DOHH2 (cell line): ENCODE data around the gene CYP4B1.

Experiments
- H3F3A ChIP-seq: fragments of 200-600 bp; sonication (generic), shearing (Covaris generic); 2 replicates; pipeline ENCODE4 v1.6.0; 2016; ENCODE audit warnings: antibody characterized with exemption, mild to moderate bottlenecking; ENCODE audit not compliant: control insufficient read depth, insufficient read depth
- H3K27ac ChIP-seq: fragments of 200-600 bp; sonication (generic); 2 replicates; pipeline ENCODE4 v1.5.1; 2014; ENCODE audit warnings: low read depth, mild to moderate bottlenecking, low read length, moderate library complexity
- H3K27me3 ChIP-seq: fragments of 200-600 bp; sonication (generic); 2 replicates; pipeline ENCODE4 v1.6.1; 2014; ENCODE audit warnings: mild to moderate bottlenecking, low read length, mixed read lengths; ENCODE audit not compliant: control insufficient read depth
- H3K36me3 ChIP-seq: fragments of 200-600 bp; sonication (generic); 2 replicates; pipeline ENCODE4 v1.6.1; 2014; ENCODE audit warnings: mild to moderate bottlenecking, low read length, moderate library complexity, mixed read lengths; ENCODE audit not compliant: control insufficient read depth
- H3K4me1 ChIP-seq: fragments of 200-600 bp; sonication (generic); 2 replicates; pipeline ENCODE4 v1.6.1; 2014; ENCODE audit warnings: mild to moderate bottlenecking, low read length, mixed read lengths; ENCODE audit not compliant: control insufficient read depth
- H3K4me2 ChIP-seq: fragments of 200-600 bp; sonication (generic); 2 replicates; pipeline ENCODE4 v1.6.0; 2014; ENCODE audit warnings: mild to moderate bottlenecking, low read length, moderate library complexity
- H3K4me3 ChIP-seq: fragments of 200-600 bp; sonication (generic); 2 replicates; pipeline ENCODE4 v1.5.1; 2014; ENCODE audit warnings: mild to moderate bottlenecking, low read length, mixed read lengths
- H3K79me2 ChIP-seq: fragments of 200-600 bp; sonication (generic); 2 replicates; pipeline ENCODE4 v1.6.1; 2014; ENCODE audit warnings: mild to moderate bottlenecking, low read length, mixed read lengths; ENCODE audit not compliant: control insufficient read depth
- H3K9me2 ChIP-seq: fragments of 200-600 bp; sonication (generic); replicated peaks from 2 replicates; pipeline ENCODE4 v1.6.1; 2014; ENCODE audit warnings: mild to moderate bottlenecking, low read length, mixed read lengths; ENCODE audit not compliant: control insufficient read depth
- H3K9me3 ChIP-seq: fragments of 200-600 bp; sonication (generic); 2 replicates; pipeline ENCODE4 v1.6.1; 2014; ENCODE audit warnings: antibody characterized with exemption, low read length, mixed read lengths; ENCODE audit not compliant: control insufficient read depth, insufficient read depth
- H4K20me1 ChIP-seq: fragments of 200-600 bp; sonication (generic); 2 replicates; pipeline ENCODE4 v1.6.0; 2014; ENCODE audit warnings: low read depth, mild to moderate bottlenecking, antibody characterized with exemption, low read length, moderate library complexity; ENCODE audit not compliant: control insufficient read depth, insufficient read depth
- CTCF ChIP-seq: fragments of 200-600 bp; sonication (generic); IDR thresholded peaks from one replicate; pipeline ENCODE4 v1.5.1; 2014; ENCODE audit warnings: antibody characterized with exemption, mild to moderate bottlenecking, low read depth, low read length; ENCODE audit not compliant: poor library complexity, severe bottlenecking
- EZH2phosphoT487 ChIP-seq: fragments of 200-600 bp; sonication (generic); IDR thresholded peaks from 2 replicates; pipeline ENCODE4 v1.6.1; 2017; ENCODE audit warnings: borderline replicate concordance, mild to moderate bottlenecking, antibody characterized with exemption, low read length, moderate library complexity, mixed read lengths

CYP4B1 gene

GRCh38 chr1:46810596-46810995 lies 11.8 kb downstream of the CYP4B1 start:
- TF ChIP-seq CTCF (no peak), EZH2phosphoT487 (no peak)
- no peak overlapping the region for H3K27ac ChIP-seq
- no peaks in the 10 kb centered on the region; the same call in 1 of the 2 replicates for H3K27me3 ChIP-seq
- H3K79me2 ChIP-seq = no peaks in the 10 kb centered on the region
- H3K9me3 ChIP-seq = no peaks in the 10 kb centered on the region
- no peaks in the 10 kb centered on the region for H4K20me1 ChIP-seq
- H3K4me2 ChIP-seq = no peak overlapping the region
- no peak overlapping the region for H3K4me3 ChIP-seq
- no peaks in the 10 kb centered on the region for H3F3A ChIP-seq
- no peaks in the 10 kb centered on the region for H3K9me2 ChIP-seq
- no peaks in the 10 kb centered on the region for H3K36me3 ChIP-seq
- no peaks in the 10 kb centered on the region for H3K4me1 ChIP-seq

- TF ChIP-seq EZH2phosphoT487 = no peak
- TF ChIP-seq CTCF = no peak
- Histone ChIP-seq H4K20me1 (no peaks in the 10 kb centered on the region), H3K4me2 (no peak overlapping the region), H3K27ac (no peak overlapping the region), H3K27me3 (no peaks in the 10 kb centered on the region), H3K9me2 (no peaks in the 10 kb centered on the region), H3K9me3 (no peaks in the 10 kb centered on the region), H3K79me2 (no peaks in the 10 kb centered on the region), H3K36me3 (no peaks in the 10 kb centered on the region), H3F3A (no peaks in the 10 kb centered on the region), H3K4me1 (no peaks in the 10 kb centered on the region), H3K4me3 (no peak overlapping the region)
Observed at GRCh38 chr1:46811053-46811452, 12.2 kb downstream of the CYP4B1 start.

- Histone ChIP-seq H3K4me3 (no peak overlapping the region), H3K9me2 (no peaks in the 10 kb centered on the region), H3K27me3 (no peaks in the 10 kb centered on the region), H4K20me1 (no peaks in the 10 kb centered on the region), H3K27ac (no peak overlapping the region), H3K4me1 (no peaks in the 10 kb centered on the region), H3F3A (no peaks in the 10 kb centered on the region), H3K9me3 (no peaks in the 10 kb centered on the region), H3K36me3 (no peaks in the 10 kb centered on the region), H3K4me2 (no peak overlapping the region), H3K79me2 (no peaks in the 10 kb centered on the region)
- no peak for TF ChIP-seq EZH2phosphoT487
- no peak for TF ChIP-seq CTCF
Observed at GRCh38 chr1:46812065-46812963, 13.5 kb downstream of the CYP4B1 start.
